Mesothelial cell of epicardium (in vitro differentiated cells): ENCODE measurements around the gene FAM180B. TPM values are rescaled to one million over a fixed set of nuclear protein-coding genes. Genes with fewer than 3 reads are reported as not detected.

Source experiments
- total RNA-seq: library from RNA; stranded (reverse); gene quantifications from 3 replicates; pipeline ENCODE4 v1.2.1, GENCODE V29; 2021

Gene FAM180B
- total RNA-seq, 1 donor from 2014 or later, result 0.36 TPM

Other genes starting within 250 kb of the FAM180B start
- gene MYBPC3, start 234.0 kb upstream of the FAM180B start, total RNA-seq, result not detected in 3 replicates
- gene SPI1, start 208.1 kb upstream of the FAM180B start, total RNA-seq, result 0.36 to 0.51 TPM in 2 of 3 replicates, not detected in the other
- gene SLC39A13, start 178.1 kb upstream of the FAM180B start, total RNA-seq, result 62.6 to 69.8 TPM (median 69.5 TPM) in 3 replicates
- gene PSMC3, start 160.2 kb upstream of the FAM180B start, total RNA-seq, result 88.9 to 97.2 TPM (median 91.7 TPM) in 3 replicates
- gene RAPSN, start 137.5 kb upstream of the FAM180B start, total RNA-seq, result 0.27 to 0.31 TPM (median 0.31 TPM) in 3 replicates
- 119 to 123 TPM (median 120 TPM) in 3 replicates for gene CELF1, start 33.5 kb upstream of the FAM180B start, total RNA-seq
- gene PTPMT1, start 21.1 kb upstream of the FAM180B start, total RNA-seq, result 44.3 to 45.9 TPM (median 45.1 TPM) in 3 replicates
- 15.1 to 15.9 TPM (median 15.7 TPM) in 3 replicates for gene KBTBD4, start 7.7 kb upstream of the FAM180B start, total RNA-seq
- gene NDUFS3, start 7.6 kb upstream of the FAM180B start, total RNA-seq, result 93.4 to 96.6 TPM (median 96.5 TPM) in 3 replicates
- 4.7 to 5.6 TPM (median 4.7 TPM) in 3 replicates for gene C1QTNF4, start 7.7 kb downstream of the FAM180B start, total RNA-seq
- 53.5 to 59.1 TPM (median 54.4 TPM) in 3 replicates for gene MTCH2, start 55.9 kb downstream of the FAM180B start, total RNA-seq
- gene AGBL2, start 128.7 kb downstream of the FAM180B start, total RNA-seq, result 3.5 to 4.6 TPM (median 3.9 TPM) in 3 replicates
- 167 to 168 TPM (median 167 TPM) in 3 replicates for gene FNBP4, start 180.7 kb downstream of the FAM180B start, total RNA-seq